Neuronal stem cell (in vitro differentiated cells): ENCODE measurements around the gene MALT1.

Source experiments
- DNase-seq: peaks from one replicate; pipeline ENCODE4 v3.0.0-alpha.2; 2013; ENCODE audit warnings: low spot score
- H2AFZ ChIP-seq: one replicate; pipeline ENCODE4 v1.6.1; 2013; ENCODE audit warnings: mild to moderate bottlenecking, low read length, inconsistent platforms
- H2AK5ac ChIP-seq: 2 replicates; pipeline ENCODE4 v1.6.1; 2013; ENCODE audit warnings: low read depth, mild to moderate bottlenecking, inconsistent platforms, low read length, moderate library complexity, mixed read lengths
- H2BK120ac ChIP-seq: 2 replicates; pipeline ENCODE4 v1.6.1; 2013; ENCODE audit warnings: low read depth, mild to moderate bottlenecking, inconsistent platforms, low read length, moderate library complexity, mixed read lengths
- H2BK12ac ChIP-seq: one replicate; pipeline ENCODE4 v1.6.1; 2013; ENCODE audit warnings: low read length, inconsistent platforms
- H2BK15ac ChIP-seq: 2 replicates; pipeline ENCODE4 v1.6.1; 2013; ENCODE audit warnings: mild to moderate bottlenecking, low read length, inconsistent platforms, mixed read lengths
- H2BK5ac ChIP-seq: one replicate; pipeline ENCODE4 v1.6.1; 2013; ENCODE audit warnings: inconsistent platforms, mild to moderate bottlenecking, low read length, moderate library complexity
- H3K14ac ChIP-seq: one replicate; pipeline ENCODE4 v1.6.1; 2013; ENCODE audit warnings: low read length, inconsistent platforms
- H3K18ac ChIP-seq: 2 replicates; pipeline ENCODE4 v1.6.1; 2013; ENCODE audit warnings: low read length, inconsistent platforms
- H3K23ac ChIP-seq: 2 replicates; pipeline ENCODE4 v1.6.1; 2013; ENCODE audit warnings: low read depth, mild to moderate bottlenecking, mixed read lengths, low read length, inconsistent platforms; ENCODE audit not compliant: poor library complexity
- H3K27ac ChIP-seq: replicated peaks from 3 replicates; pipeline ENCODE4 v1.5.1; 2013; ENCODE audit warnings: low read length, inconsistent platforms
- H3K27me3 ChIP-seq, 3 experiments: 2 replicates each; pipeline ENCODE4 v1.6.1; 2013; ENCODE audit warnings: low read length in 3 of 3, mild to moderate bottlenecking in 2 of 3, inconsistent platforms in 1 of 3, low read depth in 1 of 3, mixed read lengths in 1 of 3, moderate library complexity in 1 of 3; ENCODE audit not compliant: control insufficient read depth in 3 of 3, insufficient read depth in 3 of 3
- H3K36me3 ChIP-seq, 2 donors: replicated peaks in 1 of 2; 2 replicates each; pipeline ENCODE4 v1.6.1; 2013; ENCODE audit warnings: low read length in 2 of 2; ENCODE audit not compliant: control insufficient read depth in 2 of 2, insufficient read depth in 2 of 2
- H3K4ac ChIP-seq: 2 replicates; pipeline ENCODE4 v1.6.1; 2013; ENCODE audit warnings: inconsistent platforms, mild to moderate bottlenecking, low read length, moderate library complexity
- H3K4me1 ChIP-seq, 2 donors: 1 replicate in 1 of 2; 2 replicates in 1 of 2; pipeline ENCODE4 v1.6.1; 2013; ENCODE audit warnings: low read length in 2 of 2, low read depth in 1 of 2; ENCODE audit not compliant: control insufficient read depth in 2 of 2, insufficient read depth in 1 of 2
- H3K4me2 ChIP-seq: one replicate; pipeline ENCODE4 v1.6.1; 2013; ENCODE audit warnings: mild to moderate bottlenecking, low read length, inconsistent platforms; ENCODE audit not compliant: insufficient read depth, poor library complexity, severe bottlenecking
- H3K4me3 ChIP-seq, 2 donors: 2 replicates each; pipeline ENCODE4 v1.5.1; 2013; ENCODE audit warnings: low read length in 2 of 2, mild to moderate bottlenecking in 2 of 2, inconsistent platforms in 1 of 2, moderate library complexity in 1 of 2
- H3K79me1 ChIP-seq: one replicate; pipeline ENCODE4 v1.6.1; 2013; ENCODE audit warnings: low read depth, mild to moderate bottlenecking, inconsistent platforms, low read length, moderate library complexity
- H3K9ac ChIP-seq: one replicate; pipeline ENCODE4 v1.6.1; 2013; ENCODE audit warnings: mild to moderate bottlenecking, low read depth, low read length, inconsistent platforms; ENCODE audit not compliant: poor library complexity
- H3K9me3 ChIP-seq, 2 donors: replicated peaks in 1 of 2; 2 replicates each; pipeline versions ENCODE3 to v1.6.1; 2013; ENCODE audit warnings: low read length in 2 of 2, mild to moderate bottlenecking in 2 of 2, inconsistent platforms in 1 of 2, low read depth in 1 of 2, mixed read lengths in 1 of 2, moderate library complexity in 1 of 2; ENCODE audit not compliant: control insufficient read depth in 2 of 2, insufficient read depth in 1 of 2
- H4K8ac ChIP-seq: one replicate; pipeline ENCODE4 v1.6.1; 2013; ENCODE audit warnings: low read depth, mild to moderate bottlenecking, inconsistent platforms, low read length, moderate library complexity
- H4K91ac ChIP-seq: one replicate; pipeline ENCODE4 v1.6.1; 2013; ENCODE audit warnings: low read length, low read depth, mild to moderate bottlenecking, inconsistent platforms; ENCODE audit not compliant: poor library complexity
- WGBS, 2 donors: extraction: QIAGEN DNeasy Blood & Tissue Kit; methylation state at CpG; one replicate each; pipeline ENCODE4 v1.1.7; 2013; ENCODE audit warnings: missing lambda C conversion rate in 2 of 2, mixed read lengths in 1 of 2; ENCODE audit not compliant: insufficient read length in 2 of 2, insufficient replicate concordance in 1 of 2; ENCODE audit errors: extremely low coverage in 2 of 2; 5-methylcytosine and 5-hydroxymethylcytosine counted together

The MALT1 gene

DNA sequence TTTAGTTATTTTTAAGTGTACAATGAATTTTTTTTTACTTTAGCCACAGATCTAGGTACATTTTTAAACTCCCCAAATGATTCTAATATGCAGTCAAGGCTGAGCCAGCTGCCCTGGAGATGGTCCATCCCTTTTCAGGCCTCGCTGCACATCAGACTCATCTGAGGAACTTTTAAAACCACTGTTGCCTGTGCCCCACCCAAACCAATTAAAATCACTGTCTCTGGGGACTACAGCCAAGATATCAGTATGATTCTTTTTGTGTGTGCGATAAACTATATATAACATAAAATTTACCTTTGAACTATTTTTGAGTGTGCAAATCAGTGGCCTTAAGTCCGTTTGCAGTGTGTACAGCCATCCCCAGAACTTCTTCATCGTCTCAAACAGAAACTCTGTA, 9.1 kb upstream of the MALT1 start:
- Histone ChIP-seq H3K79me1 (no peaks in the 10 kb centered on the region), H3K4me2 (no peak overlapping the region), H3K23ac (no peak overlapping the region), H3K36me3 (no peaks in the 10 kb centered on the region), H3K27ac (no peak overlapping the region), H2BK120ac (no peak overlapping the region), H3K4ac (no peak overlapping the region), H3K27me3 (no peaks in the 10 kb centered on the region), H3K18ac (no peak overlapping the region), H2AFZ (no peak overlapping the region), H2BK15ac (no peak overlapping the region), H3K9me3 (no peaks in the 10 kb centered on the region), H2AK5ac (no peak overlapping the region), H4K91ac (no peak overlapping the region), H4K8ac (no peak overlapping the region), H2BK5ac (no peak overlapping the region), H3K14ac (no peak overlapping the region), H3K4me3 (no peak overlapping the region), H2BK12ac (no peak overlapping the region), H3K9ac (no peak overlapping the region), H3K4me1 (peaks cover 0 to 3% of the 10 kb centered on the region in 2 donors)
- WGBS, 2 donors: no CpG with 5 or more reads among the region's 4 CpGs
- DNase-seq: no peak

DNA sequence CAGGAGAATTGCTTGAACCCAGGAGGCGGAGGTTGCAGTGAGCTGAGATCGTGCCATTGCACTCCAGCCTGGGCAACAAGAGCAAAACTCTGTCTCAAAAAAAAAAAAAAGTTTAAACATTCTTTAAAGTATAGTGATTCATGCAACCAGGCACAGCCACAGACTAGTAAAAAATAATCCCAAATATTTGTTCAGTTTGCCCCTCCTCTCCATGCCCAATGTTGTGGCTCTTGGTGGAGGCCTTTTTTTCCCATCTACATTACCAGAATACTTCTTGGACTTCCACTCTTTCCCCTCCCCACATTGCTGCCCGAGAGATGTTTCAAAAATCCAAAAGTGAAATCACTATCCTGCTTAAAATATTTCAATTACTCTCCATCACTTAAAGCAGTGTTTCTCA, 5.1 kb upstream of the MALT1 start:
- H3K4me1 ChIP-seq: peaks cover 0 to 3% of the 10 kb centered on the region in 2 donors
- no peak overlapping the region for H2BK15ac ChIP-seq
- no peak overlapping the region for H3K18ac ChIP-seq
- no CpG with 5 or more reads among the region's 3 CpGs for WGBS, 2 donors
- H3K14ac ChIP-seq: no peak overlapping the region
- H2AK5ac ChIP-seq: no peak overlapping the region
- no peak overlapping the region for H2BK120ac ChIP-seq
- no peak overlapping the region for H3K23ac ChIP-seq
- DNase-seq: no peak
- no peak overlapping the region for H3K4ac ChIP-seq
- H2BK12ac ChIP-seq: no peak overlapping the region
- no peaks in the 10 kb centered on the region for H3K9me3 ChIP-seq
- no peak overlapping the region for H2BK5ac ChIP-seq
- no peak overlapping the region for H2AFZ ChIP-seq
- no peak overlapping the region for H3K4me2 ChIP-seq
- no peak overlapping the region for H4K8ac ChIP-seq
- H3K27me3 ChIP-seq: no peaks in the 10 kb centered on the region
- no peak overlapping the region for H3K4me3 ChIP-seq
- H3K36me3 ChIP-seq: no peaks in the 10 kb centered on the region
- no peak overlapping the region for H3K27ac ChIP-seq
- H3K79me1 ChIP-seq: no peaks in the 10 kb centered on the region
- H4K91ac ChIP-seq: no peak overlapping the region
- H3K9ac ChIP-seq: no peak overlapping the region

- H3K9me3 ChIP-seq: no peaks in the 10 kb centered on the region
- H3K4me2 ChIP-seq: no peak overlapping the region
- H3K4me1 ChIP-seq: peaks cover 0 to 3% of the 10 kb centered on the region in 2 donors
- H3K9ac ChIP-seq: no peak overlapping the region
- H2BK5ac ChIP-seq: no peak overlapping the region
- H3K79me1 ChIP-seq: no peaks in the 10 kb centered on the region
- WGBS, 2 donors: no CpG with 5 or more reads among the region's 2 CpGs
- no peak overlapping the region for H2BK120ac ChIP-seq
- H3K36me3 ChIP-seq: no peaks in the 10 kb centered on the region
- H3K14ac ChIP-seq: no peak overlapping the region
- no peaks in the 10 kb centered on the region for H3K27me3 ChIP-seq
- H2BK15ac ChIP-seq: no peak overlapping the region
- no peak overlapping the region for H3K18ac ChIP-seq
- H4K8ac ChIP-seq: no peak overlapping the region
- no peak overlapping the region for H3K4me3 ChIP-seq
- no peak overlapping the region for H3K4ac ChIP-seq
- no peak overlapping the region for H2BK12ac ChIP-seq
- no peak overlapping the region for H3K23ac ChIP-seq
- H2AFZ ChIP-seq: no peak overlapping the region
- no peak overlapping the region for H2AK5ac ChIP-seq
- no peak overlapping the region for H4K91ac ChIP-seq
- no peak overlapping the region for H3K27ac ChIP-seq
- DNase-seq: no peak
These were observed 3.1 kb upstream of the MALT1 start for GRCh38 chr18:58668211-58668610.

- H3K23ac ChIP-seq: no peak overlapping the region
- H2AK5ac ChIP-seq: no peak overlapping the region
- no peak overlapping the region for H3K18ac ChIP-seq
- no peak overlapping the region for H3K4me3 ChIP-seq
- no peak for DNase-seq
- H3K4me2 ChIP-seq: no peak overlapping the region
- no peak overlapping the region for H3K27ac ChIP-seq
- no peak overlapping the region for H4K8ac ChIP-seq
- no peak overlapping the region for H2BK12ac ChIP-seq
- no peak overlapping the region for H2AFZ ChIP-seq
- H2BK5ac ChIP-seq: no peak overlapping the region
- H3K4ac ChIP-seq: no peak overlapping the region
- WGBS, 2 donors: no CpG with 5 or more reads among the region's 3 CpGs
- no peaks in the 10 kb centered on the region for H3K9me3 ChIP-seq
- no peak overlapping the region for H4K91ac ChIP-seq
- peaks cover 0 to 5% of the 10 kb centered on the region in 2 donors for H3K36me3 ChIP-seq
- H3K14ac ChIP-seq: no peak overlapping the region
- no peaks in the 10 kb centered on the region for H3K79me1 ChIP-seq
- no peak overlapping the region for H2BK15ac ChIP-seq
- peaks cover under 1 to 3% of the 10 kb centered on the region in 2 donors for H3K4me1 ChIP-seq
- no peak overlapping the region for H2BK120ac ChIP-seq
- no peak overlapping the region for H3K9ac ChIP-seq
- H3K27me3 ChIP-seq: no peaks in the 10 kb centered on the region
These were observed 2.4 kb upstream of the MALT1 start for GRCh38 chr18:58668897-58669296.
